ENCODE measurements around the gene PLCG2. TPM values are rescaled to one million over a fixed set of nuclear protein-coding genes. Genes with fewer than 3 reads are reported as not detected.

The PLCG2 gene
- polyA plus RNA-seq, 3 donors: 19.5 to 47.4 (median 35.5) TPM

GRCh38 chr16:81864646-81865382 is 85.7 kb downstream of the PLCG2 start:
- Mint-ChIP-seq H3K4me3 (no peak overlapping the region), H3K4me1 (peaks cover 23% of the 10 kb centered on the region), H3K27ac (peak overlapping the region in 3 of 7 donors; percentile 37 to 63 (median 46)), H3K36me3 (peaks cover 67 to 78% of the 10 kb centered on the region in 2 donors), H3K27me3 (ENCODE audit: low read depth in 3 of 3) (peaks cover 0 to 2% (median 0%) of the 10 kb centered on the region in 3 donors), H3K9me3 (no peaks in the 10 kb centered on the region)
- H3K36me3 ChIP-seq (replicated peaks in 1 of 2; ENCODE audit: control insufficient read depth in 1 of 2, insufficient read depth in 2 of 2, low read length in 2 of 2): peaks cover 52 to 77% of the 10 kb centered on the region in 2 donors
- peaks cover 68% of the 10 kb centered on the region for H4K20me1 ChIP-seq (ENCODE audit: insufficient read depth, low read length)
- peaks cover 23 to 25% of the 10 kb centered on the region in 2 donors for H3K4me1 ChIP-seq (ENCODE audit: control insufficient read depth in 1 of 2, insufficient read depth in 2 of 2, low read length in 2 of 2)
- H3K4me2 ChIP-seq (replicated peaks; ENCODE audit: extremely low read depth, low read length, poor library complexity, severe bottlenecking): no peak overlapping the region
- intact Hi-C loops (cut with micrococcal nuclease): no loop called here
- H3K4me3 ChIP-seq (replicated peaks in 1 of 3; ENCODE audit: low read depth in 2 of 3, low read length in 3 of 3): no peak overlapping the region
- no peak for DNase-seq
- WGBS (ENCODE audit: insufficient coverage): 92% methylated on average over 11 of the region's 14 CpGs
- H3K9ac ChIP-seq (ENCODE audit: insufficient read depth, low read length, poor library complexity, severe bottlenecking): no peak overlapping the region
- TF ChIP-seq CTCF (IDR thresholded peaks at IDR 0.05): no peak
- no peak overlapping the region for H2AFZ ChIP-seq (ENCODE audit: insufficient read depth, low read depth, low read length, poor library complexity, severe bottlenecking)
- H3K9me3 ChIP-seq (replicated peaks in 1 of 2; ENCODE audit: control insufficient read depth in 1 of 2, insufficient read depth in 1 of 2, low read length in 2 of 2): no peaks in the 10 kb centered on the region
- H3K27me3 ChIP-seq (ENCODE audit: control insufficient read depth in 2 of 2, insufficient read depth in 2 of 2, low read length in 2 of 2): no peaks in the 10 kb centered on the region
- peaks cover 5% of the 10 kb centered on the region for H3K79me2 ChIP-seq (ENCODE audit: insufficient read depth, low read length)
- H3K27ac ChIP-seq (ENCODE audit: low read depth in 1 of 2, low read length in 2 of 2): peak overlapping the region in 1 of 2 donors; percentile 12

- Histone ChIP-seq H3K79me2 (ENCODE audit: insufficient read depth, low read length) (no peaks in the 10 kb centered on the region), H3K36me3 (replicated peaks in 1 of 2; ENCODE audit: control insufficient read depth in 1 of 2, insufficient read depth in 2 of 2, low read length in 2 of 2) (peaks cover 54 to 79% of the 10 kb centered on the region in 2 donors), H4K20me1 (ENCODE audit: insufficient read depth, low read length) (peaks cover 64% of the 10 kb centered on the region), H3K27me3 (ENCODE audit: control insufficient read depth in 2 of 2, insufficient read depth in 2 of 2, low read length in 2 of 2) (no peaks in the 10 kb centered on the region), H3K4me3 (replicated peaks in 1 of 3; ENCODE audit: low read depth in 2 of 3, low read length in 3 of 3) (no peak overlapping the region), H3K9me3 (replicated peaks in 1 of 2; ENCODE audit: control insufficient read depth in 1 of 2, insufficient read depth in 1 of 2, low read length in 2 of 2) (no peaks in the 10 kb centered on the region), H3K27ac (ENCODE audit: low read depth in 1 of 2, low read length in 2 of 2) (peak overlapping the region; percentile 58 to 67), H3K4me1 (ENCODE audit: control insufficient read depth in 1 of 2, insufficient read depth in 2 of 2, low read length in 2 of 2) (peaks cover 23 to 25% of the 10 kb centered on the region in 2 donors), H3K9ac (ENCODE audit: insufficient read depth, low read length, poor library complexity, severe bottlenecking) (peak overlapping the region; percentile 46), H3K4me2 (replicated peaks; ENCODE audit: extremely low read depth, low read length, poor library complexity, severe bottlenecking) (no peak overlapping the region), H2AFZ (ENCODE audit: insufficient read depth, low read depth, low read length, poor library complexity, severe bottlenecking) (no peak overlapping the region)
- intact Hi-C loops (cut with micrococcal nuclease): no loop called here
- H3K9me3 Mint-ChIP-seq: no peaks in the 10 kb centered on the region
- peaks cover 22% of the 10 kb centered on the region for H3K4me1 Mint-ChIP-seq
- 51% methylated on average over 8 of the region's 10 CpGs for WGBS (ENCODE audit: insufficient coverage)
- H3K4me3 Mint-ChIP-seq: peak overlapping the region in 1 of 2 donors; percentile 30
- peak overlapping the region; percentile 63 to 92 (median 79) for H3K27ac Mint-ChIP-seq
- peaks cover 69 to 78% of the 10 kb centered on the region in 2 donors for H3K36me3 Mint-ChIP-seq
- DNase-seq: peak; percentile 40 to 55 (median 48)
- H3K27me3 Mint-ChIP-seq (ENCODE audit: low read depth in 3 of 3): peaks cover 0 to 2% (median 0%) of the 10 kb centered on the region in 3 donors
- TF ChIP-seq CTCF (IDR thresholded peaks at IDR 0.05): no peak
These were observed 87.8 kb downstream of the PLCG2 start for GRCh38 chr16:81866820-81867440.

All from CD14-positive monocyte (primary cell).